K562 (cell line): ENCODE measurements around the gene SORT1. TPM values are rescaled to one million over a fixed set of nuclear protein-coding genes. Genes with fewer than 3 reads are reported as not detected.

Experiments used
- ATAC-seq: fragments of 200-7000 bp; cut with Tn5 transposase; 3 replicates; pipeline ENCODE4 v1.9.1; 2020; ENCODE audit warnings: moderate library complexity
- BruUV-seq: library from RNA; stranded (reverse); fragments of 400-500 nt; replicated peaks from 2 replicates; lab custom pipeline; 2021; lab: Mats Ljungman, UMichigan
- CTCF ChIA-PET: fragments of 300-600 bp; formaldehyde crosslinking; extraction: SDS; loops from one replicate; lab custom pipeline; 2021; ENCODE audit warnings: low intra/inter-chr PET ratio; lab: Yijun Ruan, JAX
- POLR2A ChIA-PET: fragments of 300-600, 350-650 bp; sonication (Branson Sonifier 250); formaldehyde crosslinking; extraction: SDS; loops from one replicate; lab custom pipeline; 2021; ENCODE audit warnings: antibody characterized with exemption, inconsistent platforms; lab: Yijun Ruan, JAX
- DNase-seq, 4 experiments: peaks; one replicate each; pipeline versions ENCODE4 v3.0.0 to v3.0.0-alpha.2; 2011 to 2018; ENCODE audit warnings: low spot score in 3 of 4, mixed read lengths in 3 of 4; ENCODE audit errors: extremely low read depth in 1 of 4
- FAIRE-seq: peaks from 2 replicates; lab custom pipeline; 2011; peaks lifted over from hg19 to GRCh38; lab: Jason Lieb, UNC
- H2AFZ ChIP-seq: 2 replicates; pipeline ENCODE4 v1.6.0; 2011; ENCODE audit warnings: low read depth, low read length, control low read depth, inconsistent platforms
- H3K27ac ChIP-seq: fragments of 200-600 bp; 3 replicates; pipeline ENCODE4 v1.8.0; 2011; ENCODE audit warnings: low read depth, mild to moderate bottlenecking, control low read depth, inconsistent platforms, low read length, moderate library complexity, mixed read lengths; ENCODE audit errors: extremely low read depth
- H3K27me3 ChIP-seq, 2 experiments: fragments of 300-600 bp in 1 of 2; 2 replicates in 1 of 2; 3 replicates in 1 of 2; pipeline versions ENCODE4 v1.6.0 to v1.8.0; 2011; ENCODE audit warnings: inconsistent platforms in 2 of 2, low read length in 2 of 2, mild to moderate bottlenecking in 1 of 2, mixed read lengths in 1 of 2, moderate library complexity in 1 of 2; ENCODE audit not compliant: control insufficient read depth in 2 of 2, insufficient read depth in 2 of 2
- H3K36me3 ChIP-seq: fragments of 300-600 bp; 3 replicates; pipeline ENCODE4 v1.8.0; 2011; ENCODE audit warnings: mild to moderate bottlenecking, low read length, inconsistent platforms; ENCODE audit not compliant: control insufficient read depth, insufficient read depth
- H3K4me1 ChIP-seq, 2 experiments: fragments of 200-600 bp in 1 of 2; replicated peaks in 1 of 2; 2 replicates in 1 of 2; 3 replicates in 1 of 2; pipeline versions ENCODE4 v1.5.1 to v1.8.0; 2011; ENCODE audit warnings: inconsistent platforms in 2 of 2, low read length in 2 of 2, mild to moderate bottlenecking in 1 of 2, mixed read lengths in 1 of 2, moderate library complexity in 1 of 2; ENCODE audit not compliant: control insufficient read depth in 2 of 2, insufficient read depth in 2 of 2
- H3K4me2 ChIP-seq: 2 replicates; pipeline ENCODE4 v1.6.1; 2011; ENCODE audit warnings: low read length, control low read depth, inconsistent platforms, mixed read lengths; ENCODE audit not compliant: insufficient read depth
- H3K4me3 ChIP-seq: fragments of 200-600 bp; sonication (generic), shearing (Covaris generic); 2 replicates; pipeline ENCODE4 v1.5.1; 2016; ENCODE audit warnings: control low read depth, inconsistent platforms
- H3K79me2 ChIP-seq: fragments of 200-600 bp; 3 replicates; pipeline ENCODE4 v1.8.0; 2011; ENCODE audit warnings: low read length, inconsistent platforms; ENCODE audit not compliant: control insufficient read depth, insufficient read depth
- H3K9ac ChIP-seq, 2 experiments: 2 replicates each; pipeline versions ENCODE4 v1.6.0 to v1.6.1; 2011; ENCODE audit warnings: low read depth in 2 of 2, low read length in 2 of 2, control low read depth in 1 of 2, inconsistent platforms in 1 of 2, mild to moderate bottlenecking in 1 of 2, mixed read lengths in 1 of 2; ENCODE audit not compliant: insufficient read depth in 1 of 2
- H3K9me1 ChIP-seq: one replicate; pipeline ENCODE4 v1.6.0; 2011; ENCODE audit warnings: inconsistent platforms, mild to moderate bottlenecking, low read length, moderate library complexity; ENCODE audit not compliant: control insufficient read depth, insufficient read depth
- H3K9me3 ChIP-seq: replicated peaks from 2 replicates; pipeline ENCODE4 v1.5.1; 2011; ENCODE audit warnings: low read depth, low read length, inconsistent platforms; ENCODE audit not compliant: control insufficient read depth, insufficient read depth
- H4K20me1 ChIP-seq: replicated peaks from 2 replicates; pipeline ENCODE4 v1.6.1; 2011; ENCODE audit warnings: low read length, inconsistent platforms, mixed read lengths; ENCODE audit not compliant: control insufficient read depth, insufficient read depth
- C11orf30 ChIP-seq: fragments of 450-650 bp; IDR thresholded peaks from 2 replicates; pipeline ENCODE4 v1.6.1; 2016; ENCODE audit warnings: low read depth, mild to moderate bottlenecking
- FOSL1 ChIP-seq: fragments of 200-800 bp; sonication (Bioruptor generic); conservative IDR thresholded peaks from 2 replicates; pipeline ENCODE4 v1.6.1; 2016; ENCODE audit warnings: missing genetic modification characterization, missing compliant biosample characterization
- HDGF ChIP-seq: fragments of 450-650 bp; IDR thresholded peaks from 2 replicates; pipeline ENCODE4 v1.6.1; 2016
- HLTF ChIP-seq: fragments of 450-650 bp; IDR thresholded peaks from 2 replicates; pipeline ENCODE4 v1.6.1; 2016
- HNRNPK ChIP-seq: fragments of 200-400 bp; formaldehyde crosslinking; IDR thresholded peaks from one replicate; pipeline ENCODE4 v1.6.1; 2018; ENCODE audit warnings: mild to moderate bottlenecking, low read depth, low read length; ENCODE audit not compliant: poor library complexity, severe bottlenecking
- LEF1 ChIP-seq: fragments of 450-650 bp; IDR thresholded peaks from 2 replicates; pipeline ENCODE4 v1.6.1; 2016; ENCODE audit warnings: mild to moderate bottlenecking
- MAZ ChIP-seq, 2 experiments: fragments of 450-650 bp in 1 of 2; sonication (generic) in 1 of 2; formaldehyde crosslinking; IDR thresholded peaks in 1 of 2; conservative IDR thresholded peaks in 1 of 2; 2 replicates each; pipeline versions ENCODE4 v1.4.0 to v1.5.0; 2020; ENCODE audit warnings: mild to moderate bottlenecking in 1 of 2, missing genetic modification reagents in 1 of 2
- MYNN ChIP-seq, 2 experiments: sonication (generic); formaldehyde crosslinking in 1 of 2; IDR thresholded peaks; 2 replicates each; pipeline versions ENCODE4 v1.5.0 to v1.6.1; 2016 to 2020; ENCODE audit warnings: antibody characterized with exemption in 1 of 2, missing genetic modification reagents in 1 of 2
- NFRKB ChIP-seq: fragments of 450-650 bp; IDR thresholded peaks from 2 replicates; pipeline ENCODE4 v1.6.1; 2016; ENCODE audit warnings: low read depth
- NRF1 ChIP-seq, 2 experiments: fragments of 450-650 bp; IDR thresholded peaks in 1 of 2; conservative IDR thresholded peaks in 1 of 2; 2 replicates each; pipeline ENCODE4 v1.6.1; 2014; ENCODE audit warnings: mild to moderate bottlenecking in 2 of 2
- PHTF2 ChIP-seq: fragments of 250-450 bp; sonication (Bioruptor Pico); IDR thresholded peaks from 2 replicates; pipeline ENCODE4 v1.5.0; 2021; ENCODE audit warnings: mild to moderate bottlenecking
- POLR2AphosphoS5 ChIP-seq: IDR thresholded peaks from 2 replicates; pipeline ENCODE4 v1.6.1; 2011; ENCODE audit warnings: mild to moderate bottlenecking, low read depth, low read length, moderate library complexity; ENCODE audit not compliant: control insufficient read depth, insufficient read depth
- SLC30A9 ChIP-seq: fragments of 250-450 bp; sonication (Bioruptor Pico); IDR thresholded peaks from 2 replicates; pipeline ENCODE4 v1.8.0; 2022; ENCODE audit warnings: mild to moderate bottlenecking, moderate library complexity
- TBL1XR1 ChIP-seq, 2 experiments: IDR thresholded peaks; 2 replicates each; pipeline ENCODE4 v1.6.1; 2012; ENCODE audit warnings: improper control_type of control experiment in 2 of 2, low read length in 2 of 2, mild to moderate bottlenecking in 1 of 2
- TSC22D4 ChIP-seq: fragments of 450-650 bp; IDR thresholded peaks from 2 replicates; pipeline ENCODE4 v1.6.1; 2016; ENCODE audit warnings: missing genetic modification characterization, missing biosample characterization, control low read depth
- ZSCAN29 ChIP-seq: fragments of 450-650 bp; IDR thresholded peaks from 2 replicates; pipeline ENCODE4 v1.6.1; 2017
- WGBS: fragments of 100-300 bp; shearing (Covaris generic); methylation state at CpG from one replicate; pipeline ENCODE4 v1.1.6; 2016; ENCODE audit warnings: low coverage, mixed read lengths; ENCODE audit not compliant: insufficient coverage; ENCODE audit errors: missing lambda C conversion rate; 5-methylcytosine and 5-hydroxymethylcytosine counted together
- in situ Hi-C: fragments of 300-500 bp; cut with MboI; formaldehyde crosslinking; loops from 4 replicates; pipeline ENCODE4 v1.15.0; 2018; ENCODE audit warnings: inconsistent platforms, mixed read lengths
- intact Hi-C: fragments of 100-400 bp; cut with micrococcal nuclease; formaldehyde crosslinking; loops from 2 replicates; pipeline ENCODE4 v1.14.2; 2022
- polyA plus RNA-seq, 8 experiments: library from polyadenylated mRNA; depleted of rRNA in 4 of 8; stranded (reverse) in 5 of 8; unstranded in 3 of 8; fragments of >200 nt; fragmentation: Nextera tagmentation in 2 of 8; fragmentation: Illumina TruSeq in 1 of 8; extraction: Ambion mirVana in 2 of 8; extraction: Trizol in 1 of 8; gene quantifications; 2 replicates each; pipeline versions ENCODE4 v1.2.1 to v1.2.3, GENCODE V29; 2011 to 2014; ENCODE audit warnings: inconsistent platforms in 1 of 8, missing spikeins in 1 of 8
- total RNA-seq, 7 experiments: library from RNA; depleted of rRNA in 6 of 7; stranded (reverse); fragments of >200 nt in 6 of 7; fragmentation: Illumina TruSeq in 2 of 7; extraction: Trizol in 2 of 7; gene quantifications; 2 replicates each; pipeline versions ENCODE4 v1.2.1 to v1.2.3, GENCODE V29; 2011 to 2021; ENCODE audit warnings: low replicate concordance in 1 of 7
- TF ChIP-seq, protein P1 (sequence below): sonication (generic); formaldehyde crosslinking; IDR thresholded peaks from 2 replicates; pipeline ENCODE4 v1.8.0; 2022; ENCODE audit warnings: mild to moderate bottlenecking, missing genetic modification reagents
- TF ChIP-seq, protein P2 (sequence below): fragments of 250-450 bp; sonication (Bioruptor Pico); IDR thresholded peaks from 2 replicates; pipeline ENCODE4 v1.4.0; 2020; ENCODE audit warnings: mild to moderate bottlenecking, moderate library complexity
- TF ChIP-seq, protein P3 (sequence below): fragments of 450-650 bp; IDR thresholded peaks from 2 replicates; pipeline ENCODE4 v1.6.1; 2016

SORT1 gene
- total and polyA plus RNA-seq, 9 of the 15 experiments (the other 6 are each of a cell fraction or from before 2014, with no cell fraction given) = 27.4 to 112 (median 65.0) TPM

DNA sequence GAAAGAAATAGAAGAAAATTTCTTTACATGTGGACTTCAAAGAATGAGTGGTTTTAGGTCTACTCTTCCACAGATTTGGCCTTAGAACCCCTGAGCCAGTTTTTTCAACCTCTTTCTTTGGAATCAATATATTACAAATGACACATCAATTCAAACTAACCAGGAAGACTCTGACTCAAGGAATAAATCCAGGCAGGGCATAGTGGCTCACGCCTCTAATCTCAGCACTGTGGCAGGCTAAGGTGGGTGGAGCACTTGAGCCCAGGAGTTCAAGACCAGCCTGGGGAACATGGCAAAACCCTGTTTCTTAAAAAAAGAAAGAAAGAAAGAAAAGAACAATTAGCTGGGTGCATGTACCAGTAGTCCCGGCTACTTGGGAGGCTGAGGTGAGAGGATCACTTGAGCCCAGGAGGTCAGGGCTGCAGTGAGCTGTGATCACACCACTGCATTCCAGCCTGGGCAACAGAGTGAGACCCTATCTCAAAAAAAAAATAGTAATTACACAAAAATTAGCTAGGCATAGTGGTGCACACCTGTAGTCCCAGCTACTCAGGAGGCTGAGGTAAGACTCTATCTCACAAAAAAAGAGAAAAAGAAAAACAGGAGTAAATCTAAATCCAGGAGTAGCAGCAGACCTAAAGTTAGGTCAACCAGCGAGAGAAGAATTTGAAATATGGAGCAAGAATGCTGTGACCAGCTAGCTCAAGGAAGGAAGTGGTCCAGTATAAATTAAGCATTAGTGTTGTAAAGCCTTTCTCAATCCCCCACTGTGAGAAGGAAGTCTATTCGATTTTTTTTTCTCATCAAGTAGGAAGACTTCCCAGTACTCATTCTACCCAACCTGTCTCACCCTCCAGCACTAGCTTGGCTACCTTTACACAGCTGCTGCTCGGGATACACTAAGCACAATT lies 1.9 kb downstream of the SORT1 start:
- intact Hi-C loops (loop anchor here (5.0 kb wide), 1 partner anchor 34 kb away; no protein-coding TSS in a partner anchor), in situ Hi-C loops (no loop called here)
- FAIRE-seq (no peak), DNase-seq (peak in 1 of 4 experiments; percentile 37), ATAC-seq (no peak)
- Histone ChIP-seq H3K4me3 (peak overlapping the region; percentile 55), H2AFZ (no peak overlapping the region), H3K9ac (peak overlapping the region; percentile 56 to 66; a peak in 3 of 4 replicates), H3K9me3 (no peaks in the 10 kb centered on the region), H3K27ac (peak overlapping the region; percentile 92; the same call in 2 of the 3 replicates), H3K4me2 (peak overlapping the region; percentile 87), H3K27me3 (no peaks in the 10 kb centered on the region), H3K79me2 (peaks cover 68% of the 10 kb centered on the region), H3K9me1 (no peaks in the 10 kb centered on the region), H4K20me1 (no peaks in the 10 kb centered on the region), H3K4me1 (peaks cover 31 to 53% of the 10 kb centered on the region in 2 experiments), H3K36me3 (peaks cover 22% of the 10 kb centered on the region)
- ChIA-PET POLR2A (interaction anchor here (0.7 to 3.4 kb wide), 7 partner anchors 12 to 481 kb away, joined by 3 to 16 read pairs (median 3); partner anchors contain the start of genes PSRC1 and SARS1), CTCF (interaction anchor here (0.7 kb wide), 1 partner anchor 133 kb away, joined by 3 read pairs; no protein-coding TSS in a partner anchor)
- WGBS = 16% methylated on average over 5 of the region's 5 CpGs
- BruUV-seq = no TSS peak
- TF ChIP-seq HDGF = peak; percentile 73; the same call in 1 of the 2 replicates
- TF ChIP-seq, protein P1, sequence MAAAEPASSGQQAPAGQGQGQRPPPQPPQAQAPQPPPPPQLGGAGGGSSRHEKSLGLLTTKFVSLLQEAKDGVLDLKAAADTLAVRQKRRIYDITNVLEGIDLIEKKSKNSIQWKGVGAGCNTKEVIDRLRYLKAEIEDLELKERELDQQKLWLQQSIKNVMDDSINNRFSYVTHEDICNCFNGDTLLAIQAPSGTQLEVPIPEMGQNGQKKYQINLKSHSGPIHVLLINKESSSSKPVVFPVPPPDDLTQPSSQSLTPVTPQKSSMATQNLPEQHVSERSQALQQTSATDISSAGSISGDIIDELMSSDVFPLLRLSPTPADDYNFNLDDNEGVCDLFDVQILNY = no peak
- TF ChIP-seq POLR2AphosphoS5 = no peak
- no peak for TF ChIP-seq FOSL1 (tag)
- TF ChIP-seq C11orf30 = no peak
- TF ChIP-seq NFRKB = no peak
- TF ChIP-seq MYNN (IDR thresholded peaks at IDR 0.05) = no peak
- TF ChIP-seq MYNN (CRISPR knock-in tag; IDR thresholded peaks at IDR 0.05) = no peak
- TF ChIP-seq, protein P2, sequence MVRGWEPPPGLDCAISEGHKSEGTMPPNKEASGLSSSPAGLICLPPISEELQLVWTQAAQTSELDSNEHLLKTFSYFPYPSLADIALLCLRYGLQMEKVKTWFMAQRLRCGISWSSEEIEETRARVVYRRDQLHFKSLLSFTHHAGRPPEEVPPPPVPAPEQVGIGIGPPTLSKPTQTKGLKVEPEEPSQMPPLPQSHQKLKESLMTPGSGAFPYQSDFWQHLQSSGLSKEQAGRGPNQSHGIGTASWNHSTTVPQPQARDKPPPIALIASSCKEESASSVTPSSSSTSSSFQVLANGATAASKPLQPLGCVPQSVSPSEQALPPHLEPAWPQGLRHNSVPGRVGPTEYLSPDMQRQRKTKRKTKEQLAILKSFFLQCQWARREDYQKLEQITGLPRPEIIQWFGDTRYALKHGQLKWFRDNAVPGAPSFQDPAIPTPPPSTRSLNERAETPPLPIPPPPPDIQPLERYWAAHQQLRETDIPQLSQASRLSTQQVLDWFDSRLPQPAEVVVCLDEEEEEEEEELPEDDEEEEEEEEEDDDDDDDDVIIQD (CRISPR knock-in tag) = no peak
- TF ChIP-seq TSC22D4 (tag) = no peak
- TF ChIP-seq ZSCAN29 = no peak
- no peak; a peak in 1 of 4 replicates for TF ChIP-seq MAZ (CRISPR knock-in tag; conservative IDR thresholded peaks at IDR 0.05 in 1 of 2, IDR thresholded peaks at IDR 0.05 in 1 of 2)
- TF ChIP-seq LEF1 = no peak
- TF ChIP-seq, protein P3, sequence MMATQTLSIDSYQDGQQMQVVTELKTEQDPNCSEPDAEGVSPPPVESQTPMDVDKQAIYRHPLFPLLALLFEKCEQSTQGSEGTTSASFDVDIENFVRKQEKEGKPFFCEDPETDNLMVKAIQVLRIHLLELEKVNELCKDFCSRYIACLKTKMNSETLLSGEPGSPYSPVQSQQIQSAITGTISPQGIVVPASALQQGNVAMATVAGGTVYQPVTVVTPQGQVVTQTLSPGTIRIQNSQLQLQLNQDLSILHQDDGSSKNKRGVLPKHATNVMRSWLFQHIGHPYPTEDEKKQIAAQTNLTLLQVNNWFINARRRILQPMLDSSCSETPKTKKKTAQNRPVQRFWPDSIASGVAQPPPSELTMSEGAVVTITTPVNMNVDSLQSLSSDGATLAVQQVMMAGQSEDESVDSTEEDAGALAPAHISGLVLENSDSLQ = no peak
- TF ChIP-seq HNRNPK = no peak
- TF ChIP-seq HLTF = 0 out of 2 replicates have a peak, but pooled peaks have one; percentile 36
- no peak for TF ChIP-seq NRF1 (conservative IDR thresholded peaks at IDR 0.05 in 1 of 2, IDR thresholded peaks at IDR 0.05 in 1 of 2)
- no peak for TF ChIP-seq PHTF2
- no peak for TF ChIP-seq TBL1XR1 (IDR thresholded peaks at IDR 0.05; ENCODE audit: low read length in 2 of 2)
- TF ChIP-seq SLC30A9 (CRISPR knock-in tag) = no peak
